SK-N-DZ (cell line): ENCODE measurements around the gene STPG4.
"Not testable (repeated sequence)": the region's sequence is repeated elsewhere in the genome, so short reads cannot be mapped to it uniquely, and the experiment has no call there.

Experiments used
- DNase-seq: peaks from one replicate; pipeline ENCODE4 v3.0.0-alpha.2; 2015; ENCODE audit warnings: low spot score

Gene STPG4

DNA sequence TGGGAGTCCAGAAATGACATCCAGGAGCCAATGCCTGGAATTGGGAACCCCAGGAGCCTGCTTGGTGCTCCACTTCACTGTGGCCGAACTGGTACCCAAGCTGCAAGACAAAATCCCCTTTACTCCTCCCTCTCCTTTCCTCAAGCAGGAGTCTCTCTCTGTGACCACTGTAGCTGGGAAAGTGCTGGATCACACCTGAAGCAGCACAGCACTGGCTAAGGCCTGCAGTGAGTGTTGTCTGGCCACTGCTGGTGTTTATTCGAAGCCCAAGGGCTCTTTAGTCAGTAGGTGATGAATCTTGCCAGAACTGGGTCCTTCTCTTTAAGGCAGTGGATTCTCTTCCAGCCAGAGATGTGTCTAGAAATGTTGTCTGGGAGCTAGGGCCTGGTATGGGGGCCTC, 26.4 kb downstream of the STPG4 start:
- DNase-seq, result no peak

- DNase-seq, result peak; percentile 32
Observed at GRCh38 chr2:47127862-47128543, 27.1 kb downstream of the STPG4 start.

DNA sequence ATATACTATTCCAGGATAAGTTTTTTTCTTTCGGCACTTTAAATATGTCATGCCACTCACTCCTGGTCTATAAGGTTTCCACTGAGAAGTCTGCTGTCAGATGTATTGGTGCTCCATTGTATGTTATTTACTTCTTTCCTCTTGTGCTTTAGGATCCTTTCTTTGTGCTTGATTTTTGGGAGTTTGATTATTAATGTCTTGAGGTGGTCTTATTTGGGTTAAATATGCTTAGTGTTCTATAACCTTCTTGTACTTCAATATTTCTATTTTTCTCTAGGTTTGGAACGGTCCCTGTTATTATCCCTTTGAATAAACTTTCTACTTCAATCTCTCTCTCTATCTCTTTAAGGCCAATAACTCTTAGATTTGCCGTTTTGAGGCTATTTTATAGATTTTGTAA, 28.3 kb downstream of the STPG4 start:
- no peak for DNase-seq

- DNase-seq, result not testable (repeated sequence)
Observed at GRCh38 chr2:47124740-47125139, 30.4 kb downstream of the STPG4 start.

GRCh38 chr2:47120424-47120823, 34.7 kb downstream of the STPG4 start:
- not testable (repeated sequence) for DNase-seq

- no peak for DNase-seq
Observed at GRCh38 chr2:47119001-47119400, 36.1 kb downstream of the STPG4 start.

GRCh38 chr2:47118581-47118980, 36.5 kb downstream of the STPG4 start:
- DNase-seq, result no peak

GRCh38 chr2:47112665-47113435, 42.3 kb downstream of the STPG4 start:
- no peak for DNase-seq

DNA sequence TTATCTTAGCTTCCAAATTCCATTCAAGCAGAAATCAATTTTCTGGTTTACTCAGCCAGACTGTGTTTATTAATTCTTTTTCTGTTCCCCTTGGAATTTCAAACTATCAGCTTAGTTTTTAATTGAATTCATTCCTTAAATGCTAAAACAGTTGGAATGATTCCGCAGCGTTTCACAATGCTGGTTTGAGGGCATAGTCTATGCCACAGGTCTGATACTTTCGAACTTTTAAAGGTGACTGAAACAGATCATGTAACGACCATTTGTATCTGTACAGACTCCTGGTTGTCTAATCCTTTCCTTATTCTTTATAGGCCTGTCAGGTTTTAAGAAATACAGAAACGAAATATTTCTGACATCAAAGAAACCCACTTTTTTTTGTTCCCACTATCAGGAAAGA, 45.4 kb downstream of the STPG4 start:
- DNase-seq, result no peak

GRCh38 chr2:47109007-47109375, 46.1 kb downstream of the STPG4 start:
- no peak for DNase-seq

DNA sequence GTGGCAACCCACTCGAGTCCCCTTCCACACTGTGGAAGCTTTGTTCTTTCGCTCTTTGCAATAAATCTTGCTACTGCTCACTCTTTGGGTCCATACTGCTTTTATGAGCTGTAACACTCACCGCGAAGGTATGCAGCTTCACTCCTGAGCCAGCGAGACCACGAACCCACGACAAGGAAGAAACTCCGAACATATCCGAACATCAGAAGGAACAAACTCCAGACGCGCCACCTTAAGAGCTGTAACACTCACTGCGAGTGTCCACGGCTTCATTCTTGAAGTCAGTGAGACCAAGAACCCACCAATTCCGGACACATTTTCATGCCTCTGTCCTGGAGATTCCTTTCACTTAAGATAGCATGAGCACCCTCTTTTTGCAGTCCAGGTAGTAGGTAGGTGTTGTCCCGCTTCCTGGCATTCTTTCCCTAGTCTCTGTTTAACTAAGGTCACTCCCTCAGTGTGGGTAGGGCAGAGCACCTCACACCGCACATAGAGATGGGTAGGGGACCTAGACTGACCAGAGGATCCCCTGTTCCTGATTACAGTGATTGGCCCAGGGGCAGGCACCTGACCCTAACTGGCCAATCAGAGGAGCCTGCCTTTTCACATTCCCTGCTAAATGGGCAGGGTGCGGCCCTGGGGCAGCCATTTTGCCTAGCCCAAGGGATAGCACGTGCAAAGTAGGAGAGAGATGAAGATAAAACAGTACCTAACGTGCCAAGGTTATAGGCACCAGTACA, 46.7 kb downstream of the STPG4 start:
- not testable (repeated sequence) for DNase-seq

DNA sequence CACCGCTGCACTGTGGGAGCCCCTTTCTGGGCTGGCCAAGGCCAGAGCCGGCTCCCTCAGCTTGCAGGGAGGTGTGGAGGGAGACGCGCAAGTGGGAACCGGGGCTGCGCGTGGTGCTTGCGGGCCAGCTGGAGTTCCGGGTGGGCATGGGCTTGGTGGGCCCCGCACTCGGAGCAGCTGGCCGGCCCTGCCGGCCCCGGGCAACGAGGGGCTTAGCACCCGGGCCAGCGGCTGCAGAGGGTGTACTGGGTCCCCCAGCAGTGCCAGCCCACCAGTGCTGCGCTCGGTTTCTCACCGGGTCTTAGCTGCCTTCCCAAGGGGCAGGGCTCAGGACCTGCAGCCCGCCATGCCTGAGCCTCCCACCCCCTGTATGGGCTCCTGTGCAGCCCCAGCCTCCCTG, 47.9 kb downstream of the STPG4 start:
- not testable (repeated sequence) for DNase-seq

GRCh38 chr2:47106231-47106630, 48.9 kb downstream of the STPG4 start:
- not testable (repeated sequence) for DNase-seq

GRCh38 chr2:47099712-47100111, 55.4 kb downstream of the STPG4 start:
- not testable (repeated sequence) for DNase-seq

GRCh38 chr2:47098953-47099352, 56.2 kb downstream of the STPG4 start:
- DNase-seq, result no peak

- no peak for DNase-seq
Observed at GRCh38 chr2:47097563-47097962, 57.5 kb downstream of the STPG4 start.

DNA sequence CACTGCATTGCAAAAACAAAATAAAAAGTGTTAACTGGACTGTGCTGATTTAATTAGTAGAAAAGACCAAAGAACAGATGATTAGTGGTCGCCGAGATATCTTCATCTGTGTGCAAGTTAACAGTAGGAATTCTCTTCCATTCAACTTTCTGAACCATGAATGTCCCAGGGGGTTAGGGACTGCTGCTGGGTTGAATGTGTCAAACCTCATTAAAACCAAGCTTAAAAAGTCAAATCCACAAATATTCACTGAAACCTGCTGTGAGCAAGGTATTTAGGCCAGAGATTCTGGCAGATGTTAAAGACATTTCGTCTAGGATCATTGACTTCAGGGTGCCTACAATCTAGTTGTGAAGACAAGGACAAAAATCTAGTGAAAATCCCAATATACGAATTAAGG, 58.7 kb downstream of the STPG4 start:
- no peak for DNase-seq

GRCh38 chr2:47095349-47096020, 59.6 kb downstream of the STPG4 start:
- no peak for DNase-seq

DNA sequence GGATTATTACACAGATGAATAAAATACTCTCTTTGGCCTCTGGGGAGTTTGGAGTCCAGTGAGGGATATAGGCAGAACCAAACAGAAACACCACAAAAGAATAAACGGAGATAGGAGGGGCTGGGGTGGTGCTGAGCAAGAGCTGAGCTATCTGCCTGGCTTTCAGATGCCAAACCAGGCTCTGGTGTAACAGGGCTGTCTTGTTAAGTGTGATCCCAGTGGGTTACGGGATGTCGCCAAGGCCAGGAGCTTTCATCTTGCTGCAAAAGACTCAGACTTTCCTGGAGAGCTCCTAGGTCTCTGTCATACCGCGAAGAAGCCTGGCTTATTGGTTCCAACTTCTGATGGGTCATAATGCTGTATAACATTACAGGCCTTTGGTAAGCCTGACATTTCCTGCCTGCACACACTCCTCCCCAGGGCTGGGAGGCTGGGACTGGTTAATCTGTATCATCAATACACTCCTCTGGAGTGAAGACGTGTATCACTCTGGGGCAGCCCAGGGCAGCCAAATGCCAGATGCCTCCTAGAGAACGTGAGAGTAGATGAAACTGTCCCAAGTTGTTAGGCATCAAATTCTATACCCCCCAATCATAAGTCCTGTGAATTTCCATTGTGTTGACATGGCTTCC, 60.5 kb downstream of the STPG4 start:
- no peak for DNase-seq

DNA sequence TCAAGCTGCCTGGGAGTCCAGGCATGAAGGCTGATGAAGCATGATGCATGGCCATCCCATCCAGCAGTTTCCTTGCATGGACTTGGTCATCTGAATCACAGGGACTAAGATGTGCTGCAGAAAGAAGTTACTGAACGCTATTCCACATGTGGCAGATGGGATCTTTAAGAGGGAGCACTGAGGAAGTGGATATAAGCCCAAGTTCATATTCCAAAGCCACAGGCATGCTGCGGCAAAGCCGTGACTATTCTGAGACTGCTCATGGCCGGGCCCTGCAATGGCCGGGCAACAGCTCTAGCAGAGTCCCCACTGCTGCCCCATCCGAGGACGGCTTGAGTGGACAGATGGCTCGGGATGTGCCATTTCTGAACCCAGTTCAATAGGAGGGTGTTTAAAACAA, 61.5 kb downstream of the STPG4 start:
- no peak for DNase-seq

DNA sequence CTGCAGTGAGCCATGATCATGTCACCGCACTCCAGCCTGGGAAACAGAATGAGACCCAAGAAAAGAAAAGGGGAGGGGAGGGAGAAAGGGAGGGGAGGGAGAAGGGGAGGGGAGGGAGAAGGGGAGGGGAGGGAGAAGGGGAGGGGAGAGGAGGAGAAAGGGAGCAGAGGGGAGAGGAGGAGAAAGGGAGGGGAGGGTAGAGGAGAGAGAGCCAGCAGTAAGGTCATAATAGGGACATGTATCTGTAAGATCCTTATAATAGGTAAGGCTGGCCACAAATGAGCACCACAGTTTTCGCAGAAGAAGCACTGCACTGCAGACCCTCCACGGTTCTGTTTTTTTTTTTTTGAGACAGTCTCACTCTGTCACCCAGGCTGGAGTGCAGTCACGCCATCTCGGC, 62.6 kb downstream of the STPG4 start:
- no peak for DNase-seq

- DNase-seq, result no peak
Observed at GRCh38 chr2:47091118-47091517, 64.0 kb downstream of the STPG4 start.
